Ramos (cell line): Measurements from ENCODE around the gene MTUS2.

ENCODE experiments used
- in situ Hi-C: fragments of 300-500 bp; cut with MboI; formaldehyde crosslinking; loops from one replicate; pipeline ENCODE4 v1.14.3; 2022; ENCODE audit warnings: low sequenced_read_pairs; ENCODE audit not compliant: unreplicated experiment

The MTUS2 gene

DNA sequence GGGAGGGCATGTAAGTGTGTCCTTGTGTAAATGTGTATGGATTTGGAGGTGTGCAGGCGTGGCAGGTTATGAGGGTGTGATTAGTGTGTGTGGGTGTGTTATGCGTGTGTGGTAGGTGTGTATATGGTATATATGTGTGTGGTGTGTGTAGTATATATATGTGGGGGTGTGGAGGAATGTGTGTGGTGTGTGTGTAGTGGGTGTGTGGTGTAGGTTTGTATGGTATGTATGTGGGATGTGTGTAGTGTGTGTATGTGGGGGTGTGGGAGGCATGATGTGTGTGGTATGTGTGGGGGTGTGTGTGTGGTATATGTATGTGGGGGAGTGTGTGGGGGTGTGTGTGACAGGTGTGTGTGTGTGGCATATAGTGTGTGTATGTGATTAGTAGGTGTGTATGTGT lies 671.1 kb downstream of the MTUS2 start:
- in situ Hi-C loops, result no loop called here

GRCh38 chr13:29493796-29494195 lies 673.7 kb downstream of the MTUS2 start:
- in situ Hi-C loops, result no loop called here

GRCh38 chr13:29494520-29494919 lies 674.4 kb downstream of the MTUS2 start:
- in situ Hi-C loops, result no loop called here

DNA sequence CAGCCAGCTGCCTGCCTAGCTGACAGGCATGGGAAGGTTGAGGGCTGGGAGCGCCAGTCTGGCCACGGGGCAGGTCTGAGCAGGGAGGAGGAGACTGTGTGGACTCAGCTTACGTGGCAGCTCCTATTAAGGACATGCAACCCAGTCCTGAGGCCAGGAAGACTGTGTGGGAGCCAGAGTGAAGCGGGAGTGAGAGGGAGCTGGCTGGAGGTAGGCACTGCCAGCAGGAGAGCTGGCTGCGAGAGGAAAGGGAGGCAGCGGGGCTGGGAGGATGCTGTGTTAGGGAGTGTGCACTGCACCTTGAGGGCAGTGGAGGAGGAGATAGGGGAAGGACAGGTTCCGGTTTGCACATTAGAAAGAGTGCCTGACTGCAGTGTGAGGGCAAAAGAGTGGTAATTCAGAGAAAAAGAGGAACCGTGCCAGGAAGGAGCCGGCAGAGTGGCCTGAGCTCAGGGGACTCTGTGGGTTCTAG lies 676.1 kb downstream of the MTUS2 start:
- in situ Hi-C loops, result no loop called here

DNA sequence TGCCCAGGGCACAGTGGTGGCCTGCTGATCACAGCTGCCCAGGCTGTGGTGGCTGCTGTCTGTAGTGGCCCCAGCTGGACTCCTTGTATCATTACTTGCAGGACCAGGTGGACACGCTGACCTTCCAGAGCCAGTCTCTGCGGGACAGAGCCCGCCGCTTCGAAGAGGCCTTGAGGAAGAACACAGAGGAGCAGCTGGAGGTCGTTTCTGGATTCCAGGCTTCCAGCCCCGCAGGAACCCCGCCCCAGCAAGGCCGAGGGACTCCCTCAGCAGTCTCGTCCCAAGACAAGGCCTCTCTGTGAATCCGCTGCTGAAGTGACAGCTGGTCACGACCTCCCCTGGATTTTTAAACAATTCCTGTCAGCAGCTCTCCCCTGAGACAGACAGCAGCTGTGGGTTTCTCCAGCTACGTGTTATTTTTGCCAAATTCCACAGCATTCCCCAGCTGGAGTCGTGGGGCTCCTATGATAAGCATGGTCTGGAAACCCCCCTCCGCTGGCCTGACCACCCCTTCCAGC lies 677.1 kb downstream of the MTUS2 start:
- in situ Hi-C loops, result no loop called here

DNA sequence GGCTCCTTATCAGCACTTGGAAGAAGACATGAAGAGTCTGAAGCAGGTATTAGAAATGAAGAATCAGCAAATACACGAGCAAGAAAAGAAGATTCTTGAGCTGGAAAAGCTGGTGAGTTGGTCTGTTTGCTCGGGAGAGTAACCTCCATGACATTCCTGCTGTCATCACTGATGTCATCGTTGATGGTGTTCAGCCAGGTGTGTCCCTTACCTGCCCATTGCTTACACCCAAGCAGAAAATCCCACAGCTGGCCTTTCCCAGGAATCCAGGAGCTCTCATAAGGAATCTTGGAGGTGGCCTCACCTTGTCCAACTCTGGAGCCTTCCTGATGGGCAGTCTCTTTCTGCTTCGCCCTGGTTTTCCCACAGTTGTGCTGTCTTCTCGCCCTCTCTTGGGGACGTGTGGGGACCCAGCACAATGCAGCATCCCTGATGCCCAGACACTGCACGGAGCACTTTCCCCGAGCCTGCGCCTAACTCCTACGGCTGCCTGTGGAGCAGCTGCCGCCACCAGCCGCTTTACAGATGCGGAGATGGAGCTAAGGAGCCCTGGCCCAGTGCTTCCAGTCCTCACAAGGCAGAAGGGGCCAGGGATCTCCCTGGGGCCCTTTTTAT lies 678.4 kb downstream of the MTUS2 start:
- in situ Hi-C loops, result no loop called here

GRCh38 chr13:29499506-29500165 lies 679.5 kb downstream of the MTUS2 start:
- in situ Hi-C loops, result loop anchor here (25.0 kb wide), 2 partner anchors 213 to 613 kb away; no protein-coding TSS in a partner anchor

- in situ Hi-C loops, result loop anchor here (25.0 kb wide), 2 partner anchors 212 to 612 kb away; no protein-coding TSS in a partner anchor
Measured at GRCh38 chr13:29500386-29500785, 680.2 kb downstream of the MTUS2 start.

DNA sequence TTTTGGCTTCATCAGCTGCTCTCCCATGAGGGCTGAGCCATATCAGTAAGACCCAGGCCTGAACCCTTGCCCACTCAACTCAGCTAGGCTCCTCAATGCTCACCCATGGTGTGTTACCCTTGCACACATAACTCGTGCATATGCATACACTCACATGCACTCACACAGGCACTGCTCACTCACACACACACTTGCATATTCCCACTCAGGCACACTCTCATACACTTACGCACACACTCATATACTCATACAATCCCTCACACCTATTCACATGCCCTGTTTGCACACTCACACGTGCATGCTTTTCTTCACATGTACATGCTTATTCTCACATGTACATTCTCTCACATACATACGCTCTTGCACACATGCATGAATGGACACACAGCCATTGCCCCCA lies 681.5 kb downstream of the MTUS2 start:
- in situ Hi-C loops, result loop anchor here (25.0 kb wide), 2 partner anchors 211 to 611 kb away; no protein-coding TSS in a partner anchor

GRCh38 chr13:29502391-29503008 lies 682.4 kb downstream of the MTUS2 start:
- in situ Hi-C loops, result loop anchor here (25.0 kb wide), 2 partner anchors 210 to 610 kb away; no protein-coding TSS in a partner anchor

DNA sequence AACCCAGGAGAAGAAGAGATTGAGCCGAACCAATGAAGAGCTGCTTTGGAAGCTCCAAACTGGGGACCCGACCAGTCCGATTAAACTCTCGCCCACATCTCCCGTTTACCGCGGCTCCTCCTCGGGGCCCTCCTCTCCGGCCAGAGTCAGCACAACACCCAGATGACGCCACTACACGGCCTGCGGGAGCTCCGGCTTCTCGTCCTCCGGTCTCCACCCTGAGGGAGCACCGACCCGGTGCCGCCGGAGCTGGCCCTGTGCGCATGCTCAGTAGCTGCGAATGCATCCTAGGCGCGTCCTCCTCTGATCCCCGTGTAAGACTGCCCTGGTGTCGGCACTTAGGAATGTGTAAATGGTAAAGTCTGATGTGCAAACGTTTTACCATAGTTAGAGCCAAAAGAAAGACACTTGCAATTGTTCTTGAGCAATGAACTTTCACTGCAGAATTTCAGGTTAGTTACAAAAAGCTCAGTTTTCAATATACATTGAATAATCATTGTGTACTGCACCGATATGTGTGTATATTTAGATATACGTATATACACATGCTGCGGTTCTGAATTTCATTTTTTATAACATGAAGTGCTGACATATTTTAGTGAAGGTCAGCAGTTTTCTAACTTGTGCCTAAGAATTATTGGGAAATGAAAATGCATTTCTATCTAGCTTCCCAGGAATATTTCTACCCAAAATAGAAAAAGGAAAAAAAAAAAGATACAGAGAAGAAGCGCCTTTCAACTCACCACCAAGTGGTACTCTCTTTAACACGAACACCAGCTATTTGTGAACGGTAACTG lies 683.1 kb downstream of the MTUS2 start:
- in situ Hi-C loops, result loop anchor here (25.0 kb wide), 2 partner anchors 209 to 609 kb away; no protein-coding TSS in a partner anchor

- in situ Hi-C loops, result loop anchor here (25.0 kb wide), 2 partner anchors 208 to 608 kb away; no protein-coding TSS in a partner anchor
Measured at GRCh38 chr13:29504691-29505090, 684.6 kb downstream of the MTUS2 start.

- in situ Hi-C loops, result loop anchor here (25.0 kb wide), 2 partner anchors 207 to 607 kb away; no protein-coding TSS in a partner anchor
Measured at GRCh38 chr13:29505511-29505910, 685.4 kb downstream of the MTUS2 start.

- in situ Hi-C loops, result loop anchor here (25.0 kb wide), 2 partner anchors 206 to 606 kb away; no protein-coding TSS in a partner anchor
Measured at GRCh38 chr13:29505950-29506349, 685.8 kb downstream of the MTUS2 start.

- in situ Hi-C loops, result loop anchor here (25.0 kb wide), 2 partner anchors 205 to 605 kb away; no protein-coding TSS in a partner anchor
Measured at GRCh38 chr13:29507356-29507755, 687.2 kb downstream of the MTUS2 start.

- in situ Hi-C loops, result loop anchor here (25.0 kb wide), 2 partner anchors 204 to 604 kb away; no protein-coding TSS in a partner anchor
Measured at GRCh38 chr13:29508130-29508875, 688.2 kb downstream of the MTUS2 start.

- in situ Hi-C loops, result loop anchor here (25.0 kb wide), 2 partner anchors 203 to 603 kb away; no protein-coding TSS in a partner anchor
Measured at GRCh38 chr13:29508876-29509252, 688.7 kb downstream of the MTUS2 start.

GRCh38 chr13:29509999-29510589 lies 690.0 kb downstream of the MTUS2 start:
- in situ Hi-C loops, result loop anchor here (25.0 kb wide), 2 partner anchors 202 to 602 kb away; no protein-coding TSS in a partner anchor
